ENCODE results near the gene CGB8.

CGB8 gene

DNA sequence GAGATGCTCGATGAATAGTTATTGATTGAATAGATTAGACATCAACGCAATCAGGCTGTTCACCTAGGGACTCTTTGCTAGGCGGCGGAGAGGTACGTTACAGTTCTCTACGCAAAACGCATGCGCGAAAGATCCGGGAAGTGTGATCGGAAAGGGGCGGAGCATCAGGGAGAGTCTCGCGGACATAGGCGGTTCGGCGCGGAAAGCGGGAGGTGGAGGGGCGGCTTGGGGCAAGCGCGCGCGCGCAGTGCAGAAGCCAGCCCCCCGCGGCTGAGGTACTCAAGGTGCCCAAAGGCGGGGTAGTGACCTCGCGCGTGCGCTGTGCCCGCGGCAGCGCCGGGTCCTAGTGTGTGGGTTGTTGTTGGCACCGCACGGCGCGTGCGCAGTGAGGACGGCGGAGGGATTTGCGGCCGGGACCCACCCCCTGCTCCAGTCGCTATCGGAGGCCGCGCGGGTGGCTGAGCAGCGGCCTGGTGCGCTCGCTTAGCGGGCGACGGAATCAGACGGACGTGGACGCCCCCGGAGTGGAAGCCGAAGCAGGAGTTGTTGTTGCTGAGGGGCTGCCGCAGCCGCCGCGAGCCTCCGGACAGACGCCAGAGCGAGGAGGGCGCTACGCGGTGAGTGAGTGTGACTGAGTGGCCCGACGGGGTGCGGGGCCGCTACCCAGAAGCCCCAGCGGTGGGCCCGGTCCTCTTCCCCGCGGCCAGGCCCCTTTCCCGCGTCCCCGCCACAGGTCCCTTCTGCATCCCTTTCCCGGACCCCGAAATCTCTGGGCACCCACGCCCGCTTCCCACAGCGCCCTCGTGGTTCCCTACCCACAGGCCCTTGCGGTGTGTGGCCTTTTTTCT, 36.3 kb upstream of the CGB8 start, which contains the start of gene SNRNP70 (continued):
- TF ChIP-seq ZNF623 (tag by site-specific recombination; IDR thresholded peaks at IDR 0.05) = 0 out of 2 replicates have a peak, but pooled peaks have one; percentile 23
- TF ChIP-seq ZNF223 (tag by site-specific recombination; IDR thresholded peaks at IDR 0.05) = peak; percentile 91
- peak; percentile 92 for TF ChIP-seq OVOL3 (tag by site-specific recombination; IDR thresholded peaks at IDR 0.05)
- peak; percentile 87 for TF ChIP-seq KLF8 (tag by site-specific recombination; IDR thresholded peaks at IDR 0.05)
- peak; percentile 89 for TF ChIP-seq ZSCAN30 (tag by site-specific recombination; IDR thresholded peaks at IDR 0.05)
- TF ChIP-seq, protein P1, sequence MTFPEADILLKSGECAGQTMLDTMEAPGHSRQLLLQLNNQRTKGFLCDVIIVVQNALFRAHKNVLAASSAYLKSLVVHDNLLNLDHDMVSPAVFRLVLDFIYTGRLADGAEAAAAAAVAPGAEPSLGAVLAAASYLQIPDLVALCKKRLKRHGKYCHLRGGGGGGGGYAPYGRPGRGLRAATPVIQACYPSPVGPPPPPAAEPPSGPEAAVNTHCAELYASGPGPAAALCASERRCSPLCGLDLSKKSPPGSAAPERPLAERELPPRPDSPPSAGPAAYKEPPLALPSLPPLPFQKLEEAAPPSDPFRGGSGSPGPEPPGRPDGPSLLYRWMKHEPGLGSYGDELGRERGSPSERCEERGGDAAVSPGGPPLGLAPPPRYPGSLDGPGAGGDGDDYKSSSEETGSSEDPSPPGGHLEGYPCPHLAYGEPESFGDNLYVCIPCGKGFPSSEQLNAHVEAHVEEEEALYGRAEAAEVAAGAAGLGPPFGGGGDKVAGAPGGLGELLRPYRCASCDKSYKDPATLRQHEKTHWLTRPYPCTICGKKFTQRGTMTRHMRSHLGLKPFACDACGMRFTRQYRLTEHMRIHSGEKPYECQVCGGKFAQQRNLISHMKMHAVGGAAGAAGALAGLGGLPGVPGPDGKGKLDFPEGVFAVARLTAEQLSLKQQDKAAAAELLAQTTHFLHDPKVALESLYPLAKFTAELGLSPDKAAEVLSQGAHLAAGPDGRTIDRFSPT (tag by site-specific recombination; IDR thresholded peaks at IDR 0.05) = peak; percentile 99
- TF ChIP-seq ZNF114 (tag by site-specific recombination; IDR thresholded peaks at IDR 0.05) = no peak
- peak; percentile 96 for TF ChIP-seq ZNF335 (tag by site-specific recombination; conservative IDR thresholded peaks at IDR 0.05)
- peak; percentile 86; the same call in 1 of the 2 replicates for TF ChIP-seq REPIN1 (tag by site-specific recombination; IDR thresholded peaks at IDR 0.05; ENCODE audit: low read depth)
- 0 out of 2 replicates have a peak, but pooled peaks have one; percentile 49 for TF ChIP-seq ZNF121 (tag by site-specific recombination; IDR thresholded peaks at IDR 0.05)
- peak; percentile 70 for TF ChIP-seq KLF1 (tag by site-specific recombination; IDR thresholded peaks at IDR 0.05)
- TF ChIP-seq ZBTB17 (tag by site-specific recombination; IDR thresholded peaks at IDR 0.05) = peak; percentile 94
- TF ChIP-seq ZNF214 (tag by site-specific recombination; IDR thresholded peaks at IDR 0.05; ENCODE audit: borderline replicate concordance) = no peak
- TF ChIP-seq ZNF341 (tag by site-specific recombination; IDR thresholded peaks at IDR 0.05; ENCODE audit: low read depth) = peak; percentile 90
- TF ChIP-seq ZNF140 (tag by site-specific recombination; IDR thresholded peaks at IDR 0.05) = no peak
- peak; percentile 98; the same call in 1 of the 2 replicates for TF ChIP-seq ZFP37 (tag by site-specific recombination; IDR thresholded peaks at IDR 0.05)
- no peak for TF ChIP-seq ZBTB49 (tag by site-specific recombination; IDR thresholded peaks at IDR 0.05; ENCODE audit: low read depth)
- peak; percentile 62; the same call in 1 of the 2 replicates for TF ChIP-seq ZNF146 (tag by site-specific recombination; IDR thresholded peaks at IDR 0.05)
- TF ChIP-seq, protein P2, sequence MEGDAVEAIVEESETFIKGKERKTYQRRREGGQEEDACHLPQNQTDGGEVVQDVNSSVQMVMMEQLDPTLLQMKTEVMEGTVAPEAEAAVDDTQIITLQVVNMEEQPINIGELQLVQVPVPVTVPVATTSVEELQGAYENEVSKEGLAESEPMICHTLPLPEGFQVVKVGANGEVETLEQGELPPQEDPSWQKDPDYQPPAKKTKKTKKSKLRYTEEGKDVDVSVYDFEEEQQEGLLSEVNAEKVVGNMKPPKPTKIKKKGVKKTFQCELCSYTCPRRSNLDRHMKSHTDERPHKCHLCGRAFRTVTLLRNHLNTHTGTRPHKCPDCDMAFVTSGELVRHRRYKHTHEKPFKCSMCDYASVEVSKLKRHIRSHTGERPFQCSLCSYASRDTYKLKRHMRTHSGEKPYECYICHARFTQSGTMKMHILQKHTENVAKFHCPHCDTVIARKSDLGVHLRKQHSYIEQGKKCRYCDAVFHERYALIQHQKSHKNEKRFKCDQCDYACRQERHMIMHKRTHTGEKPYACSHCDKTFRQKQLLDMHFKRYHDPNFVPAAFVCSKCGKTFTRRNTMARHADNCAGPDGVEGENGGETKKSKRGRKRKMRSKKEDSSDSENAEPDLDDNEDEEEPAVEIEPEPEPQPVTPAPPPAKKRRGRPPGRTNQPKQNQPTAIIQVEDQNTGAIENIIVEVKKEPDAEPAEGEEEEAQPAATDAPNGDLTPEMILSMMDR (tag by site-specific recombination; IDR thresholded peaks at IDR 0.05) = peak; percentile 65; the same call in 1 of the 2 replicates
- TF ChIP-seq ZIC2 (tag by site-specific recombination; IDR thresholded peaks at IDR 0.05) = peak; percentile 86
- no peak for TF ChIP-seq ZNF132 (tag by site-specific recombination; IDR thresholded peaks at IDR 0.05; ENCODE audit: borderline replicate concordance)
- TF ChIP-seq TRIM28 (IDR thresholded peaks at IDR 0.05; ENCODE audit: borderline replicate concordance, low read length) = 0 out of 2 replicates have a peak, but pooled peaks have one; percentile 32
- TF ChIP-seq HOXA7 (CRISPR knock-in tag; IDR thresholded peaks at IDR 0.05; ENCODE audit: borderline replicate concordance) = peak; percentile 31; the same call in 1 of the 2 replicates
- no peak for TF ChIP-seq ZNF585B (tag by site-specific recombination; IDR thresholded peaks at IDR 0.05)
- TF ChIP-seq ZNF548 (tag by site-specific recombination; IDR thresholded peaks at IDR 0.05) = no peak
- TF ChIP-seq ZNF596 (tag by site-specific recombination; IDR thresholded peaks at IDR 0.05) = no peak
- TF ChIP-seq ZNF391 (tag by site-specific recombination; IDR thresholded peaks at IDR 0.05; ENCODE audit: borderline replicate concordance, low read depth) = peak; percentile 83; the same call in 1 of the 2 replicates
- TF ChIP-seq PATZ1 (tag by site-specific recombination; IDR thresholded peaks at IDR 0.05) = peak; percentile 91
- TF ChIP-seq ZNF157 (tag by site-specific recombination; IDR thresholded peaks at IDR 0.05) = 0 out of 2 replicates have a peak, but pooled peaks have one; percentile 35
